GM19463 (cell line): ENCODE measurements around the gene INPP4B.
A peak's percentile ranks its signal among the peaks of the same experiment; 100 is the strongest.

Experiments used
- ATAC-seq: cut with Tn5 transposase; IDR thresholded peaks from one replicate; pipeline ENCODE4 v1.9.1; 2021; ENCODE audit warnings: mild to moderate bottlenecking, moderate library complexity; ENCODE audit not compliant: unreplicated experiment

INPP4B gene

DNA sequence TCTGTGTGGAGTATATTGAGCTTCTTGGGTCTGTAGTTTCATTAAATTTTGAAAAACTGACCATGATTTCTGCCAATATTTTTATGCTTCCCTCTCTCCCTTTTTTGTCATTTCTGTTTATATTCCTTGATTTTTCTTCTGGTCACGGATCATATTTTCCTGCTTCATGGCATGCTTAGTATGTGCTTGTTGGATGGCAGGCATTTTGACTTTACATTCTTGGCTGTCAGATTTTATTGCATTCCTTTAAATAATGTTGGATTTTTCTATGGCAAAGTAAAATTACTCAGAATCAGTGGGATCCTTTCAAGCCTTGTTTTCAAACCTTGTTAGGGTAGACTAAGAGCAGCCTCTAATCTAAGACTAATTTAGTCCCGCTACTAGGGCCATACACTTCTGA is 677.9 kb downstream of the INPP4B start:
- no peak for ATAC-seq

GRCh38 chr4:142164767-142165500 is 681.2 kb downstream of the INPP4B start:
- ATAC-seq = no peak

GRCh38 chr4:142161086-142161485 is 685.0 kb downstream of the INPP4B start:
- ATAC-seq = no peak

GRCh38 chr4:142160509-142160908 is 685.6 kb downstream of the INPP4B start:
- no peak for ATAC-seq

- ATAC-seq = no peak
These were observed 687.1 kb downstream of the INPP4B start for GRCh38 chr4:142158980-142159379.

- ATAC-seq = no peak
These were observed 689.8 kb downstream of the INPP4B start for GRCh38 chr4:142156256-142156655.

- no peak for ATAC-seq
These were observed 690.8 kb downstream of the INPP4B start for GRCh38 chr4:142155347-142155746.

DNA sequence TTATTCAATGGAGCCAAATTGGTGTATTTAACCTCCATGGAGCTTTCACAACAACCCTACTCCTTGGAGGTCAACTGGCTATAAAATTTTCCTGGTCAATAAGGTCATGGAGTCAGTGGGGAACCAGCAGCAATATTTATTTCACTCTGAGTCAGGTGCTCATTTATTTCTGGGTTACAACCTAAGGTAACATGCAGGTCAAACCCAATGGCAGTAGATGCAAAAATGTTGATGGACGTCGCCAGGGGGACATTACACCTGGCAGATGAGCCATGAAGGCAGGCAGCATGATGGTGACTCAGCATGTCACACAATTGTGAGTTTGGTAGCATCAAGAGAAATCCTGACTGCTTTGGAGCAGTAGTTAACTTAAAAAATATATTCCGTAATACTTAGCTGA is 695.6 kb downstream of the INPP4B start:
- ATAC-seq = no peak

DNA sequence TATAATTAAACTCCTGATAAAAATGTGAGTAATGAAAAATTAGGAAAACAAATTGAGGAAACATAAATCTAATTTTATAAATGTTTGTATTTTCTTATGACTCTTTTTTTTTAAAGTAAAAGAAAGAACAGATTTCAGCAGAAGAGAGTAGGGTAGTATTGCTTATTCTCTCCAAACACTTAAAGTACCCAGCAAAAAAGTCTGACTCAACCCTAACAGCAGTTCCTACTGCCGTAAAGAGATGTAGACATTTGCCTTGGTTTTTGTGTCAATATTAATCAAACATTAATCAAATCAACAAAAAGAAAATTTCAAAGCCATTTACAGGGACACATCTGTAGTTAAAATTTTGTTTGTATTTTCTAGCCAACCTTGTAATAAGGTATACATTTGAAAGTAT is 701.3 kb downstream of the INPP4B start:
- no peak for ATAC-seq

DNA sequence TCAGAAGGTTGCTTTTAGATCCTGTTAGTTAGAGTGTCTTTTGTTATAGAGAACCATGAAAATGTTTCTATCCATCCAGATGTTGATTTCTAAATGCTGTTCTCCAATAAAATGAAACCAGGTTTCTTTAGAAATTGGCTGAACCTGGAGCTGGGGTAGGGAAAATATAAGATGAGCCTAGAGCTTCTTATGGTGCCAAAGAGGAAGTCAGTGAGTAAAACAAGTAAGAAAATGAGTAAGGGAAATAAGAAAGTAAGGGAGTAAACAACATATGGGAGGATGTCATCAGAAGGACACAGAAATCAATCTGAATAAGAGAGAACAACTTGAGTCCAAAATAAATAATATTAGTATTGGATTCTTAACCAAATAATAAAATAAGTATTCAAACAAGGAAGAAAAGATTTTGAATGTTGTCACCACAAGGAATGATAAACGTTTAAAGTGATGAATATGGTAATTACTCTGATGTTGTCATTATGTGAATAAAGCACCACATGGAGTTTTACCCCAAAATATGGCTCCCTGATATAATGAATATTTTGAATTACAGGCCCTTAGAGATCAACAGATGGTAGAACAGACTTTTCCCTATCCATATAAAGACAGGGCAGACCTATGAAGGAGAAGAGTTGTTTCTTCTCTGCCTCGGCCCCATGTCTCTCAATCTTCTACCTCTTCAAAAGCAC is 703.6 kb downstream of the INPP4B start:
- ATAC-seq = no peak

DNA sequence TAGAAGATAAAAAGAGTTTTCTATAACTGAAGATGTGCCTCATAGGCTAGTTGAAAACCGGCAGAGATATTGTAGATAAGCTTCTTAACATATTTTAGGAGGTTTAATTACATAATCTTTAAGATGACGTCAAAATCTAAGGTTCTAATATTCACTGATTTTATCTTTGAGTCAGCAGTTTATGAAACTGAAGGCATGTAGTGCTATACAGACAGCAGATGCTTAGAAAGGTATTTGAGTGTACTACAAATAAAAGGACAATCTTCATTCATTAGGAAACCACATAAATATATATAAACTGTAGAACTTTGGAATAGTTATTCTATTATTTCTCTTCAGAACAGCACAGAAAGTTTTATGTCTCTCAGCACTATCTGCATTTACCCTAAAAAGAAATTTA is 704.9 kb downstream of the INPP4B start:
- ATAC-seq = no peak

DNA sequence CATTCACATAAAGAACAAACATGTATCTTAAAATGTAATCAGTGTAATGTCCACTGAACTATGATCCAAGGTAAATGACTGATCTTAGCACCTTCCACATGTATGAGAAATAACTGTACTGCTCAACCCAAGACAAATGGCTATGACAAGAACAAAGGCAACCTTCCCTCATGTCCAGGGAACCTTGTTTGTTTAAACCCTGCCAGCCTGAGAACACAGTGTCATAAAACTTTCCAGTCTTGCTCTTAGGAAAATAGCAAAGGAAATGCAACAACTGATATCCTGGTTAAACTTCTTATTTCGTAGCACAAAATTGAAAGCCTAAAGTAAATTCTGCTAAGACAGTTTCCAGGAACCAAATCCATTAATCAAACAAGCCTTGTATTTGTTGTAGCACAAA is 715.4 kb downstream of the INPP4B start:
- no peak for ATAC-seq

DNA sequence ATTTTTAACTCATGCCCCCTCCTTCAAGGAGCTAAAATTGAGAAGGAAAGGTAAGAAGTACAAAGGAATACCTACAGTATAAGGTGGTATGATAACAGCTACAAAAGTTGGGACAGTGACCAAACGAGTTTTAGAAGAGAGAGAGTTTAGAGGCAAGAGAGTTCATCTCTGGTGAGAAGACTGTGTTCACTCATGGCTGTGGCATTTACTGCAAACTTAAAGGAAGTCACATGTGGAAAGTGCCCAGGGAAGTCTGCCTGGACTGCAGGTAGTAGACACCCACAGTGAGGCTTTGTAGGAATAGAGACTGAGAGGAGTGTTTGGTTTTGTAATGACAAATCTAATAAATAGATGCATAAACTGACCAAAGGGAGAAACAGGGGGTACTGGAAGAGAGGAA is 716.2 kb downstream of the INPP4B start:
- ATAC-seq = no peak

DNA sequence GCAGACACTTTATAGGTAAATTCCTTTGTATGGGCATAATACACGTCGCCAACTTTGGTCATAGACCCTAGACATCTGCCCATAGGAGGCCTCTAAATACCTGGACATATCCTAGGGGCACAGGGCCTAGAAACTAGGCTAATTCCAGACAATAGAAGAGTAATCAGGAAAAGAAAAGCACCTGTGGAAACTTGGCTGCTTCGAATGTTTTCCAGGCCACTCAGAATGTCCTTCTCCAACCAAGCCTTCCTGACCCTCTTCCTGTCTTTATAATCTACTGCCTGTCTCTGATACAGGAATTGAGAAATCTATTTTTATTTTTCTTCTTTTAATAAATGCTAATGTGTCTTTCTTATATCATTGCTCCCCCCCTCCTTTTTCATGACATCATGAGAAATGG is 716.6 kb downstream of the INPP4B start:
- ATAC-seq = no peak

DNA sequence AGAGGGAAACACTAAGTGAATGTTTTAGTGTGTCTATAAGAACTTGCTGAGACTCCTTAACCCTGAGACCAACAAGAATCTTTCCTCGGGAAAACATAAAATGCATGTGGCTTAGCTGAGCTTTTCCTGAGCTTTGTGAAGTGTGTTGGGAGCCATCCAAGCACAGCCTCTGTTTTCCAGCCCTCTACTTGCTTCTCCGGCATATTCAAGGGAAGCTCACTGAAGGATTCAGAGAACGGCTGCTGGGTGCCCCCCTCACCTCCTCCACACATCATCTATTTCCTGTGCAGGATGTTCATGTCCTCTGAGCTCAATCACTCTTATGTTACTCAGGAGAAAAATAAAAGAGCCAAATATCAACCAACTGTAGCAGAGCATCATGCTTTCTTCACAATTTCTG is 717.6 kb downstream of the INPP4B start:
- ATAC-seq = no peak

DNA sequence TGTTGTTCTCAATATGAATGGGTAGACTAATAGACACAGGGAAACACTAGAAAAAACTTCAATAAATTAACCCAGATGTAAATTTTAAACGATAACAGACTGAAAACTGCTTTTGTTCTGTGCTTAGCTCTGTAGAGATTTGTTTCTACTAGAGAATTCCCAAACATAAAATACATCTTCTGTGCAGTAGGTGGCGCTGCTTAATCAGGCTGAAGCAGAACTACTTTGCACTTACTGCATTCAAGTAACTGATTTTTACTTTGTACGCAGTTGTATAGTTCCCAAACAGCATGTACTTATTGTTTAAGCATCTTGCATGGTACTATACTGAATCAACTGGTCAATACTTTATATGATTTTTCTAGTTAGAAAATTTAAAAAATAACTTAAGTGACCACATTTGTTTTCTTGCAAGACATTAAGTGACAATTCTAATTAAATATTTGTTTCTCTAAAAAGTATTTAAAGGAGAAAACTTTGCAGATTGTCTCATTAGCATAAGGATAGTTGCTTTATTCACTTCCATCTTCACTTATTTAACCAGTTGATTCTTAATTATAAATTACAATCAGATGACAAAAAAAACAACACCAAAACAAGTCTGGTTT is 719.1 kb downstream of the INPP4B start:
- peak; percentile 74 for ATAC-seq

DNA sequence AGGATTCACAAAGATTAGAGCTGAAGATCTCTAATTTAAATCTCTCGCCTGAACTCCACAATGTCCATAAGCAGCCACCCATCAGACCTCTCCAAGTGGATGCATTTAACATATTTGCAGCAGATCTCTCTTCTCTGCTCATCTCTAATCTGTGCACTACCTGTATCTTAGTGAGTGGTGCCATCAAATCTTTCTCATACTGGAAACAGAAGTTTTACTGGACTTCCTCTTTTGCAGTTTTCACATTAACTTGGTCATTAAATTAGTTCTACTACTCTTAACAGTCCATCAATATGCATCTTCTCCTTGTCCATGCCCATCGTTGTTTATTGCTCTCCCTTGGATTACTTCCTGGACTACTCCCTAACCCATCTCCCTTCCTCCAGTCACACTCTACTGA is 721.2 kb downstream of the INPP4B start:
- no peak for ATAC-seq

- ATAC-seq = no peak
These were observed 724.4 kb downstream of the INPP4B start for GRCh38 chr4:142121448-142122350.

DNA sequence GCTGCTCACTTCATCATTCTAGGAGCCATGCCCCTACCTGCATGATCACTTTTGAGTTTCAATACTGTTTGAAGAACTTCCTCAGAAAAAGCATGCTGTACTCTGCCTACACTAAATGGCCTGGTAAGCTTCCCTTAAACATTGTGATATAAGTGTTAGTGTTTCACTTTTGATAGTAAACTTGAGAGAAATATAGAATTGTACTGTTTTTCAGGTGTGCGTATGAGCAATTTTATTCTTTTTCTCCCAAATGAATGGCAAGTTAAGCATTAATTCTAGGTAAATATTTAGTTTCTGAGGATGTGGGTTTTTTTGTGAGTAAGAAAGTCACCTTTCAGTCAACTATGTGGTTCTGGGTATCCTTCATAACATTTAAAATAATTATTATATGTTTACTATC is 725.2 kb downstream of the INPP4B start:
- peak; percentile 70 for ATAC-seq

- no peak for ATAC-seq
These were observed 733.6 kb downstream of the INPP4B start for GRCh38 chr4:142112451-142112850.

GRCh38 chr4:142110136-142110535 is 736.0 kb downstream of the INPP4B start:
- ATAC-seq = no peak
